PC-3 (cell line): ENCODE measurements around the gene KIAA1614. TPM values are rescaled to one million over a fixed set of nuclear protein-coding genes. Genes with fewer than 3 reads are reported as not detected.

Source experiments
- ATAC-seq: fragments of 200-7000 bp; cut with Tn5 transposase; 2 replicates; pipeline ENCODE4 v1.9.1; 2020; ENCODE audit warnings: mild to moderate bottlenecking, moderate library complexity
- BruUV-seq: library from RNA; stranded (reverse); fragments of 400-500 nt; replicated peaks from 2 replicates; lab custom pipeline; 2021; lab: Mats Ljungman, UMichigan
- CTCF ChIA-PET: fragments of 300-600 bp; sonication (Branson Sonifier 250); formaldehyde crosslinking; loops from one replicate; lab custom pipeline; 2022; ENCODE audit warnings: antibody characterized with exemption; lab: Charles Lee
- POLR2A ChIA-PET: fragments of 300-600 bp; sonication (Branson Sonifier 250); formaldehyde crosslinking; loops from one replicate; lab custom pipeline; 2022; ENCODE audit warnings: antibody characterized with exemption; ENCODE audit not compliant: unreplicated experiment; lab: Charles Lee
- DNase-seq: peaks from one replicate; pipeline ENCODE4 v3.0.0-alpha.2; 2015
- H2AFZ ChIP-seq: fragments of 300-600 bp; sonication (generic); 2 replicates; pipeline ENCODE4 v1.6.0; 2016; ENCODE audit warnings: antibody characterized with exemption, low read length
- H3F3A ChIP-seq: fragments of 300-600 bp; sonication (generic); one replicate; pipeline ENCODE4 v1.6.0; 2017; ENCODE audit warnings: antibody characterized with exemption, low read length, control low read depth, mild to moderate bottlenecking; ENCODE audit not compliant: unreplicated experiment
- H3K27ac ChIP-seq: fragments of 300-600 bp; sonication (generic); 2 replicates; pipeline ENCODE4 v1.5.1; 2016; ENCODE audit warnings: mild to moderate bottlenecking, low read length
- H3K27me3 ChIP-seq: fragments of 300-600 bp; sonication (generic); 2 replicates; pipeline ENCODE4 v1.6.1; 2016; ENCODE audit warnings: low read length, mixed read lengths
- H3K36me3 ChIP-seq: fragments of 300-600 bp; sonication (generic); 2 replicates; pipeline ENCODE4 v1.6.1; 2016; ENCODE audit warnings: low read depth, mixed run types, low read length, mixed read lengths
- H3K4me1 ChIP-seq: fragments of 300-600 bp; sonication (generic); 2 replicates; pipeline ENCODE4 v1.5.1; 2016; ENCODE audit warnings: low read length; ENCODE audit not compliant: insufficient read depth
- H3K4me2 ChIP-seq: fragments of 300-600 bp; sonication (generic); 2 replicates; pipeline ENCODE4 v1.6.0; 2016; ENCODE audit warnings: low read length
- H3K4me3 ChIP-seq: fragments of 300-600 bp; sonication (generic); 2 replicates; pipeline ENCODE4 v1.5.1; 2016; ENCODE audit warnings: mild to moderate bottlenecking, low read length, mixed read lengths
- H3K79me2 ChIP-seq: fragments of 300-600 bp; sonication (generic); 2 replicates; pipeline ENCODE4 v1.6.1; 2017; ENCODE audit warnings: low read length, mixed read lengths
- H3K9ac ChIP-seq: fragments of 300-600 bp; sonication (generic); 2 replicates; pipeline ENCODE4 v1.6.0; 2016; ENCODE audit warnings: mild to moderate bottlenecking, low read length
- H3K9me2 ChIP-seq: fragments of 300-600 bp; sonication (generic); replicated peaks from 2 replicates; pipeline ENCODE4 v1.6.1; 2016; ENCODE audit warnings: mixed run types, low read length, mixed read lengths
- H3K9me3 ChIP-seq: fragments of 300-600 bp; sonication (generic); 2 replicates; pipeline ENCODE4 v1.6.1; 2016; ENCODE audit warnings: low read length, mixed read lengths
- H4K20me1 ChIP-seq: fragments of 300-600 bp; sonication (generic); 2 replicates; pipeline ENCODE4 v1.6.1; 2016; ENCODE audit warnings: low read length, mixed read lengths
- CTCF ChIP-seq: fragments of 300-600 bp; sonication (generic); conservative IDR thresholded peaks from 2 replicates; pipeline ENCODE4 v1.5.1; 2017; ENCODE audit warnings: antibody characterized with exemption, low read depth, mild to moderate bottlenecking, low read length
- EZH2 ChIP-seq: fragments of 300-600 bp; sonication (generic); IDR thresholded peaks from one replicate; pipeline ENCODE4 v1.6.1; 2017; ENCODE audit warnings: antibody characterized with exemption, mild to moderate bottlenecking, low read length; ENCODE audit not compliant: unreplicated experiment
- EZH2phosphoT487 ChIP-seq: fragments of 300-600 bp; sonication (generic); IDR thresholded peaks from 2 replicates; pipeline ENCODE4 v1.6.1; 2018; ENCODE audit warnings: mild to moderate bottlenecking, antibody characterized with exemption, low read length, borderline replicate concordance
- intact Hi-C: fragments of 100-400 bp; cut with micrococcal nuclease; formaldehyde crosslinking; loops from 2 replicates; pipeline ENCODE4 v1.9.0; 2023
- total RNA-seq: library from RNA; depleted of rRNA; stranded (reverse); fragments of >200 nt; gene quantifications from 2 replicates; pipeline ENCODE4 v1.2.3, GENCODE V29; 2014

The KIAA1614 gene
- total RNA-seq, 1 experiment from 2014 or later: not detected

DNA sequence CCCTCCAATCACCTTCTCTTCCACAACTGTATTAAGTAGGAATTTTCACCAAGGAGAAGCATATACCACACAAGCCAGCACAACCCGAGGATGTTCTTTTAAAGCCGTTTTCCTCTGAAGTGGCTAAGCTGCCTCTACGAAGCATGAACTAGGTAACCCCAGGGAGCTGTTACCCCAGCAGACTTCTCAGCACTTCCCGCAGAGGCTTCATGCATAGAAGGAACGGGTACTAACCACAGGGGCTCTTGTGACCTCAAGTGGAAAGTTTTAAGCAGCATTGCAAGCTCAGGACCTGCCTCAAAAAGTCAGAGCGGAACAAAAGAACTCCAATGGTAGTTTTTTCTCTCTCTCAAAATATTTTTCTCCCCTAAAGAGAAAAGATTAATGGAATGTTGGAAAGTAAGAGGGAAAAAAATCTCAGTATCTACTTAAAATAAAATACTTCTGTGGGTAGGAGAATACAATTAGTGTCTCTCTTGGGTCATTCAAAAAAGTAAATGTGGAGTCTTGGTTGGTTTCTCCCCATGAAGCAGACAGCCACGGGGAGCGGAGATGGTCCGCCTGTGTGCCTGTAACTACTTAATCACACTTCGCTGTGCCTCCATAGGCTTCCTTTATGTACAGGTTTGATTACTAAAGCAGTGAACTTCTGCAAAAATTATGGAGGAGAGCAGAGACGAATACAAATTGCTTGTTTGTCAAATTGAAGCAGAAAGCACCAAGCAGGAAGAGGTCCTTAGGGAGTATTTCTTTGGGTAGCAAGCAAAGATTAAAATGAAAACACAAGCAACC is 69.1 kb downstream of the KIAA1614 start:
- no peak overlapping the region for H3K4me2 ChIP-seq
- intact Hi-C loops: no loop called here
- no peak overlapping the region for H3K27ac ChIP-seq
- ChIA-PET CTCF (no interaction called here), POLR2A (no interaction called here)
- H3F3A ChIP-seq: no peaks in the 10 kb centered on the region
- ATAC-seq (no peak), DNase-seq (no peak)
- H3K9me2 ChIP-seq: no peaks in the 10 kb centered on the region
- no peak overlapping the region for H3K4me3 ChIP-seq
- no peaks in the 10 kb centered on the region for H4K20me1 ChIP-seq
- no peak overlapping the region for H3K9ac ChIP-seq
- H3K9me3 ChIP-seq: no peaks in the 10 kb centered on the region
- H3K79me2 ChIP-seq: no peaks in the 10 kb centered on the region
- H3K36me3 ChIP-seq: peaks cover 17% of the 10 kb centered on the region
- TF ChIP-seq CTCF (no peak), EZH2 (no peak), EZH2phosphoT487 (no peak)
- no peaks in the 10 kb centered on the region for H3K27me3 ChIP-seq
- no peak overlapping the region for H2AFZ ChIP-seq
- H3K4me1 ChIP-seq: no peaks in the 10 kb centered on the region
- BruUV-seq: no TSS peak

- H3K9me3 ChIP-seq: no peaks in the 10 kb centered on the region
- POLR2A ChIA-PET: no interaction called here
- no peak overlapping the region for H3K27ac ChIP-seq
- no peak overlapping the region for H3K4me3 ChIP-seq
- DNase-seq (no peak), ATAC-seq (no peak)
- H3K27me3 ChIP-seq: no peaks in the 10 kb centered on the region
- no peaks in the 10 kb centered on the region for H4K20me1 ChIP-seq
- intact Hi-C loops: no loop called here
- no peaks in the 10 kb centered on the region for H3K4me1 ChIP-seq
- H3K9me2 ChIP-seq: no peaks in the 10 kb centered on the region
- CTCF ChIA-PET: no interaction called here
- H3K4me2 ChIP-seq: no peak overlapping the region
- no peak for TF ChIP-seq EZH2
- H3K36me3 ChIP-seq: peaks cover 23% of the 10 kb centered on the region
- H2AFZ ChIP-seq: no peak overlapping the region
- no peak overlapping the region for H3K9ac ChIP-seq
- no peaks in the 10 kb centered on the region for H3F3A ChIP-seq
- no peaks in the 10 kb centered on the region for H3K79me2 ChIP-seq
- no TSS peak for BruUV-seq
These were observed 69.7 kb downstream of the KIAA1614 start for GRCh38 chr1:180982422-180982821.

GRCh38 chr1:180988253-180988752 is 75.6 kb downstream of the KIAA1614 start:
- intact Hi-C loops: no loop called here
- H4K20me1 ChIP-seq: no peaks in the 10 kb centered on the region
- no peak overlapping the region for H3K4me3 ChIP-seq
- POLR2A ChIA-PET: no interaction called here
- CTCF ChIA-PET: no interaction called here
- H3K9me2 ChIP-seq: no peaks in the 10 kb centered on the region
- no peaks in the 10 kb centered on the region for H3K4me1 ChIP-seq
- H3F3A ChIP-seq: no peaks in the 10 kb centered on the region
- H2AFZ ChIP-seq: no peak overlapping the region
- H3K4me2 ChIP-seq: no peak overlapping the region
- no peaks in the 10 kb centered on the region for H3K27me3 ChIP-seq
- H3K79me2 ChIP-seq: no peaks in the 10 kb centered on the region
- ATAC-seq (no peak), DNase-seq (no peak)
- no peak overlapping the region for H3K9ac ChIP-seq
- H3K9me3 ChIP-seq: no peaks in the 10 kb centered on the region
- no TSS peak for BruUV-seq
- H3K27ac ChIP-seq: no peak overlapping the region
- no peak for TF ChIP-seq EZH2phosphoT487
- TF ChIP-seq CTCF: no peak
- TF ChIP-seq EZH2: no peak
- peaks cover 39% of the 10 kb centered on the region for H3K36me3 ChIP-seq
